Kidney (tissue), 14 donors: ENCODE data around the gene ZGPAT. TPM values are rescaled to one million over a fixed set of nuclear protein-coding genes. Genes with fewer than 3 reads are reported as not detected.

ENCODE experiments used
- DNase-seq, 5 donors: peaks; one replicate each; pipeline ENCODE4 v3.0.0-alpha.2; 2013 to 2020
- FAIRE-seq: peaks from 2 replicates; lab custom pipeline; 2012; peaks lifted over from hg19 to GRCh38; lab: Jason Lieb, UNC
- H3K27ac ChIP-seq, 2 donors: one replicate each; pipeline ENCODE4 v1.7.0; 2013; ENCODE audit warnings: low read depth in 2 of 2, low read length in 2 of 2, inconsistent platforms in 1 of 2
- H3K27me3 ChIP-seq: one replicate; pipeline ENCODE4 v1.7.1; 2013; ENCODE audit warnings: low read length, inconsistent platforms; ENCODE audit not compliant: control insufficient read depth, insufficient read depth
- H3K36me3 ChIP-seq, 3 donors: one replicate each; pipeline versions ENCODE4 v1.7.0 to v1.7.1; 2013; ENCODE audit warnings: low read length in 3 of 3, control low read depth in 1 of 3, inconsistent platforms in 1 of 3; ENCODE audit not compliant: insufficient read depth in 3 of 3, control insufficient read depth in 2 of 3
- H3K4me1 ChIP-seq, 3 donors: one replicate each; pipeline versions ENCODE4 v1.7.0 to v1.7.1; 2013; ENCODE audit warnings: low read length in 3 of 3, inconsistent platforms in 1 of 3, low read depth in 1 of 3; ENCODE audit not compliant: control insufficient read depth in 2 of 3, insufficient read depth in 2 of 3
- H3K4me3 ChIP-seq, 3 donors: one replicate each; pipeline versions ENCODE4 v1.7.0 to v1.8.1; 2013; ENCODE audit warnings: low read length in 3 of 3, control low read depth in 1 of 3, inconsistent platforms in 1 of 3
- H3K9ac ChIP-seq, 3 donors: one replicate each; pipeline versions ENCODE4 v1.7.0 to v1.7.1; 2013; ENCODE audit warnings: low read length in 3 of 3, control low read depth in 1 of 3, inconsistent platforms in 1 of 3
- H3K9me3 ChIP-seq, 3 donors: one replicate each; pipeline versions ENCODE4 v1.7.0 to v1.7.1; 2013; ENCODE audit warnings: low read length in 3 of 3, control low read depth in 1 of 3, inconsistent platforms in 1 of 3; ENCODE audit not compliant: control insufficient read depth in 2 of 3, insufficient read depth in 1 of 3
- intact Hi-C: fragments of 100-400 bp; cut with DNase I; formaldehyde crosslinking; loops from one replicate; pipeline ENCODE4 v1.11.1; 2022
- polyA plus RNA-seq: library from polyadenylated mRNA; stranded (reverse); fragments of 350-450 nt; fragmentation: Illumina TruSeq; extraction: RNeasy Lipid Tissue Mini Kit (QIAGEN cat#74804); gene quantifications from one replicate; pipeline ENCODE4 v1.2.3, GENCODE V29; 2014; ENCODE audit warnings: low read depth, low replicate concordance; ENCODE audit not compliant: insufficient read depth
- total RNA-seq: library from RNA; stranded (reverse); fragmentation: NEBNext Ultra II Directional; extraction: Animal tissue kit (Norgen Biotek cat#: 25700); gene quantifications from one replicate; pipeline ENCODE4 v1.2.1, GENCODE V29; 2021
- TF ChIP-seq, protein P1 (sequence below): IDR thresholded peaks from 3 replicates; pipeline ENCODE4 v1.5.1; 2012; ENCODE audit warnings: mild to moderate bottlenecking, moderate library complexity, borderline replicate concordance; ENCODE audit not compliant: insufficient read depth; ENCODE audit errors: extremely low read depth
- donor health status: control.
- donor health status: control.
- donor health status: control.
- donor health status: control.
- donor health status: control.
- donor health status: DM: yes; HTN: yes; CAD: no.
- donor health status: Normal renal cell carcinoma (clear cell type).

ZGPAT gene
- total and polyA plus RNA-seq, 2 donors from 2014 or later, result 30.5 to 39.6 TPM

DNA sequence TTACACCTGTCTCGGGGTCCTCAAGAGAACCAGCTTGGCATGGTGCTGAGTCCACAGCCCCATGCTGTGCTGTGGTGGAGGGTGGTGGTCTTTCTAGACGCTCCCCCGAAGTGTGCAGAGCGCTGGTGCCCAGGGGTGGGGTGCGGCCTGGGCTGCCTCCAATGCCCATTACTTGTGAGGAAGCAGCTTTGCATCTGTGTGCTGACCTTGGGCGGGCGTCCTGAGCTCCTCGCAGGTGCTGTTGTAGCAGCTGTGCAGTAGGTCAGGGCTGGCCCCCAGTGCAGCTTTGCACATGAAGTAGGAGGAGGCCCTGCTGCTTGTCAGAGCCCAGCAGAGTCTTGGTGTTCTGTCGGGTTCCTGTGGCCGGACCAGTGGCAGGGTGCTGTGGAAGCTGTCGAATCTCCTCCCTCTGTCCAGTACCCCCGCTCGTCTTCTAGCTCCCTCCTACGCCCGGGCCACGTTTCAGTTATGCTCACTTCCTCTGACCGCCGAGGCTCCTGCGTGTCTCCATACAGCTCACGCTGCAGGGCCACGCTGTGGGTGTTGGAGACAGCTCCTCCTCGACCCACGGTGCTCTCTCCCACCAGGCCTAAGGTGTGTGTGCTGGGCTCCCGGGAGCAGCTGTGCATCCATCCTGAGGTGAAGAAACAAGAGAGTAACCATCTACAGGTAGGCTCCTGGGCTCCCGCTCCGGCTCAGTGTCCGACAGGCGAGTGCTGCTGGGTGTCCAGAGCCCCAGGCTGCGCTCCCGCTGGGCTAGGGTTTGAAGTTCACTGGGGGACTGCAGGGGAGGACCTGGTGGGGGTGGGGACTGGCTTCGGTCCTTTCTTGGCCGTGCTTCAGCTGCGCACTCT, 45.7 kb upstream of the ZGPAT start:
- Histone ChIP-seq H3K4me1 (peaks cover 0 to 13% (median 0%) of the 10 kb centered on the region in 3 donors), H3K4me3 (no peak overlapping the region), H3K27ac (no peak overlapping the region), H3K9ac (no peak overlapping the region), H3K9me3 (no peaks in the 10 kb centered on the region), H3K27me3 (no peaks in the 10 kb centered on the region), H3K36me3 (peaks cover 0 to 11% (median 9%) of the 10 kb centered on the region in 3 donors)
- FAIRE-seq (no peak), DNase-seq (peak in 1 of 5 donors; percentile 69)
- intact Hi-C loops, result no loop called here
- TF ChIP-seq, protein P1, sequence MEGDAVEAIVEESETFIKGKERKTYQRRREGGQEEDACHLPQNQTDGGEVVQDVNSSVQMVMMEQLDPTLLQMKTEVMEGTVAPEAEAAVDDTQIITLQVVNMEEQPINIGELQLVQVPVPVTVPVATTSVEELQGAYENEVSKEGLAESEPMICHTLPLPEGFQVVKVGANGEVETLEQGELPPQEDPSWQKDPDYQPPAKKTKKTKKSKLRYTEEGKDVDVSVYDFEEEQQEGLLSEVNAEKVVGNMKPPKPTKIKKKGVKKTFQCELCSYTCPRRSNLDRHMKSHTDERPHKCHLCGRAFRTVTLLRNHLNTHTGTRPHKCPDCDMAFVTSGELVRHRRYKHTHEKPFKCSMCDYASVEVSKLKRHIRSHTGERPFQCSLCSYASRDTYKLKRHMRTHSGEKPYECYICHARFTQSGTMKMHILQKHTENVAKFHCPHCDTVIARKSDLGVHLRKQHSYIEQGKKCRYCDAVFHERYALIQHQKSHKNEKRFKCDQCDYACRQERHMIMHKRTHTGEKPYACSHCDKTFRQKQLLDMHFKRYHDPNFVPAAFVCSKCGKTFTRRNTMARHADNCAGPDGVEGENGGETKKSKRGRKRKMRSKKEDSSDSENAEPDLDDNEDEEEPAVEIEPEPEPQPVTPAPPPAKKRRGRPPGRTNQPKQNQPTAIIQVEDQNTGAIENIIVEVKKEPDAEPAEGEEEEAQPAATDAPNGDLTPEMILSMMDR, result no peak

DNA sequence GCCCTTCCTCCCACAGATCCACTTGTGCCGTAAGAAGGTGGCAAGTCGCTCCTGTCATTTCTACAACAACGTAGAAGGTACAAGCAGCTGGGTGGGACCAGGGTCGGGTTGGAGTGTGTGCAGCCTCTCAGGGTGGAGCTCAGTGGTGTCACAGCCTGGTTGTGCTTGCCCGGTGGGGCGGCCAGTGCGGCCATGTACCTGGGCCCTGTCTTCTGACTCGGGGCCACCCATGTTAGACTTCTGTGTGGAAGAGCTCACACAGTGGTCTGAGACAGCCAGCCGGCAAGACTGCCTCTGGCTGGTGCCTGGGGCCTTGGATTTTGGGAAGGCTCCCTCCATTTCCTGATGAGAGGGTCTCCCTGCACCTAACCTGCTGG, 45.0 kb upstream of the ZGPAT start:
- no peak for FAIRE-seq
- Histone ChIP-seq H3K4me1 (peaks cover 0 to 8% (median 0%) of the 10 kb centered on the region in 3 donors), H3K9me3 (no peaks in the 10 kb centered on the region), H3K4me3 (no peak overlapping the region), H3K9ac (no peak overlapping the region), H3K36me3 (peaks cover 0 to 14% (median 11%) of the 10 kb centered on the region in 3 donors), H3K27me3 (no peaks in the 10 kb centered on the region), H3K27ac (no peak overlapping the region)
- TF ChIP-seq, protein P1, result no peak
- intact Hi-C loops, result no loop called here
- DNase-seq, result no peak

DNA sequence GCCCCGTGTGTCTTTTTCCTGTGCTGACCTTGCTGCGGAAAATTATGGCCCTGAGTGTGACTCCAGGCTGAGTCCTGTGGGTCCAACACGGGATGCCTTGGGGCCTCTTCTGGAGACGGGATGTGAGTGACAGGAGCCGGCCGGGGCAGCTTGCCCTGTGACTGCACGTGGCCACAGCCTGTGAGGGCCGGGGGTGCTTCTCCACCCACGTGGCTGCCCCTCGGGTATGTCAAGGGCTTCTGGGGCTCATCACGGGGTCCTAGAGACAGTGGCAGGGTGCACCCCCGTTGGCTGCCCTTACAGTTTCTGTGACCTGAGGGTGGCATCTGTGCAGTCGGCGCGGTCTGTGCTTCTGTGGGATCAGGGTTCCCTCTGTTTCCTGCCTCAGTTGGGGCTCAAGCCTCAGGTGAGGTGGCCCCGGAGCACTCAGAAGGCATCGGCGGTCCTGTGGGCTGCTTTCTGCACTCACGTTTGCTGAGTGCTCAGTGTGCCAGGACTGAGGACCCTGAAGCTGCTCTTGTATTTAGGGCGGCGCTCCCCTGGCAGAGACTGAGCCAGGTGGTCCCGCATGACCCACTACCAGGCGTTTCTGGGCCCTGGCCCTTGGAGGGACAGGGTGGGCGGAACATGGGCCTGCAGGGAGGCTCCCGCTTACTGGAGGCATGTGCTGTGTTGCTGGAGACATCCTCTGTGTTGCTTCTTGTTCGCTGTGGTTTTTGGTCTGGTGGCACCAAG, 44.3 kb upstream of the ZGPAT start:
- H3K36me3 ChIP-seq, result peaks cover 0 to 14% (median 11%) of the 10 kb centered on the region in 3 donors
- FAIRE-seq, result no peak

More for the DNA sequence above, 44.3 kb upstream of the ZGPAT start:
- intact Hi-C loops, result no loop called here
- Histone ChIP-seq H3K27ac (no peak overlapping the region), H3K4me1 (peaks cover 0 to 8% (median 0%) of the 10 kb centered on the region in 3 donors), H3K9ac (no peak overlapping the region), H3K9me3 (no peaks in the 10 kb centered on the region), H3K4me3 (no peak overlapping the region), H3K27me3 (no peaks in the 10 kb centered on the region)
- TF ChIP-seq, protein P1, result no peak
- DNase-seq, result no peak
